GM19328 (cell line): ENCODE data around the gene PIP4K2A.
"Not testable (repeated sequence)": the region's sequence is repeated elsewhere in the genome, so short reads cannot be mapped to it uniquely, and the experiment has no call there.

ENCODE experiments used
- ATAC-seq: cut with Tn5 transposase; IDR thresholded peaks from one replicate; pipeline ENCODE4 v1.9.1; 2021; ENCODE audit warnings: mild to moderate bottlenecking, moderate library complexity; ENCODE audit not compliant: unreplicated experiment

Gene PIP4K2A

DNA sequence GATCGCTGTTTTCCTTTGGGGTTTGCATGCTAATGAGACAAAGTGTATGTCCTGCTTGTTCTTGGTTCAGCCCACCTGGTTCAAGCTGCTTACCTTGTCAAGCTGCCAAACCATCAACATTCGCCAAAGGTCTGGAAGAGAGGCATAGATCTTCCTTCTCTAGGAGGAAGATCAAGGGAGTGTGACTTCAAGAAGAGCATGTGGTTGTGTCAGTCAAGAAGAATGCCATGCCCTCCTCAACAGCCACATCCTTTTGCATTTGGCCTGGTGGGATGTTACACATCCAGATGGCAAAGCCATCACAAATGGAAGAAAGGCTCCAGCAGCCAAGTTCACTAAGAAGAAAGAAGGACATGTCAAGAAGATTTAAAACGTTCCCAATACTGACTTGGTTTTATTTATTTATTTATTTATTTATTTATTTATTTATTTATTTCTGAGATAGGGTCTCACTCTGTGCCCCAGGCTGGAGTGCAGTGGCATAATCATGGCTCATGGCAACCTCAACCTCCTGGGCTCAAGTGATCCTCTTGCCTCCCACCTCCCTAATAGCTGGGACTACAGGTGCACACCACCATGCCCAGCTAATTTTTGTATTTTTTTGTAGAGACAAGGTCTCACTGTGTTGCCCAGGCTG lies 5.1 kb upstream of the PIP4K2A start:
- ATAC-seq, result no peak

DNA sequence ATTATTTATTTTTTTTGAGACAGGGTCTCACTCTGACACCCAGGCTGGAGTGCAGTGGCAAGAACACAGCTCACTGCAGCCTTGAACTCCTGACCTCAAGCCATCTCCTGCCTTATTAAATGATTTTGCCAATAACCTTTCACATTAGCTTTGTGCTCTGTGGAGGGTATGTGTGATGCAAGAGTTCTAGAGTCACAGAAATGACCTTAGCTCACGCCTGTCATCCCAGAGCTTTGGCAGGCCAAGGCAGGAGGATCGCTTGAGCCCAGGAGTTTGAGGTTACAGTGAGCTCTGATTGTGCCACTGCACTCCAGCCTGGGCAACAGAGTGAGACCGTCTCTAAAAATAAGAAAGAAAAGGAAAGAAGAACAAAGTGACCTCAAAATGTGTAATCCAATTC lies 4.3 kb upstream of the PIP4K2A start:
- ATAC-seq, result not testable (repeated sequence)

DNA sequence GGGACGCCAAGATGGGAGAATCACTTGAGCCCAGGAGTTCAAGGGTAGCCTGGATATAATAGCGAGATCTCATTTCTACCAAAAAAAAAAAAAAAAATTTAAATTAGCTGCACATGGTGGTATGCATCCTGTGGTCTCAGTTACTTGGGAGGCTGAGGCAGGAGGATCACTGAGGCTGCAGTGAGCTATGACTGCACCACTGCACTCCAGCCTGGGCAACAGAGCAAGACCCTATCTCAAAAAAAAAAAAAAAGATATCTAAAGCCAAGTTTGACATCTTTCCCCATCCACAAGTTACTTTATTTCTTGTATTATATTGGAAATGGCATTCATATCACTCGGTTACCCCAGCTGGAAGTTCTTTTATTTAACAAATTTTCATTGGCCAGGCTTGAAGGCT lies 3.4 kb upstream of the PIP4K2A start:
- ATAC-seq, result no peak

DNA sequence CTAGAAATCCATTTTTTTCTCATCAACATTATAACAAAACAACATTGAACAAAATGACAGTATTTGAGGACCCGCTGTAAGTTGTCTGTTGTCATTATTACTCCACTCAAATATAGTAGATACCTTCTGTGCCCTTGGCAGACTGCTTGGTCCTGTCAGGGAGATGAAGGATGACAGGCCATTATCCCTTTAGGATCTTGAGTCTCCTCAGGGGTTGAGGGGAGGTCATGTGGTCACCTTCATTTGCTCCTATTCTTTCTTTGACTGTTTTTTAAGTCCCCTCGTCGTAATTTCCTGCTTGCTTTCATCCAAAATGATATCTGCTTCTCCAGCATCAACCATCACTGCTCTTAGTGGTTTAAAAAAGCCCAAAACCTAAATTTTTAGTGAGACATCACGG lies 2.6 kb upstream of the PIP4K2A start:
- no peak for ATAC-seq

DNA sequence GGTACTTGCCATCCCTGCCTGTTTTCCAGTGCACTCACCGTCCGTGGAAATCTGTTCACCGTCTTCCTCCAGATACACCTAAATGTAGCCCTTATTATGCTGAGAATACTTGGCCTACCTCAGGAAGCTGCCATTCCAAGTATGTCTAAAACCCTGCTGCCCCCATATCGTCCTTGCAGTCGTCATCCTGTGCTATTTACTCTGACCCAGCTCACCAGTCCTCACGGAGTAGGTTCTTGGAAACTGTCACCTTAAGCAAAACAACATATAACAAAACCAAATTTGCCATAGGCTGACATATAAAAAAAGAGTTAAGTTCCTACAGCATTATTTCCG lies 880 bp upstream of the PIP4K2A start:
- ATAC-seq, result no peak

DNA sequence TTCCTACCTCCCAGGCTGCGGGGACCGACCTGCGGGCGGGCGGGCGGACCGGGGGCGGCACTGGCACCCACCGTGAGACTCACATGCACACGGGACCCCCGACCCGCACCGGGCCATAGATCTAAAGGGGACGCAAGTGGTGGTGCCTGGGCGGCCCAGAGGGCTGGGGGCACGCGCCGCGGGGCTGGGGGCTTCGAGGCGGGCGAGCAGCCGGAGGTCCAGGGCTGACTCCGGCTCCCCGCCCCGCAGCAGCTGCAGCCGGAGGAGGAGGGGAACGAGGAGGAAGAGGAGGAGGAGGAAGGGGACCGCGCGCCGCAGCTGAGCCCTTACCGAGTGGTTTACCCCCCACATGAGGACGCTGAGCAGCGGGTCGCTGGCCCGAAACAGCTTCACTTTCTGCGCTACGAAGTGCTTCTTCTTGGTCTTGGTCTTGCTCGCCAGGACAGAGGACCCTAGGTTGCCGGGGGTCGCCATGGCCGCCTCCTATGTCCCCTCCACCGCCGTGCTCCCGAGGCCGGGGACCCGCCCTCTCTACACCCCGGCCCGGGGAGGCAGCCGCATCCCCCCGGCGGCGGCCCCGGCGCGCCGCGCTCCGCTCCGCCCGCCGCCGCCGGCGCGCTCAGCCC lies 412 bp downstream of the PIP4K2A start:
- ATAC-seq, result peak; percentile 23

DNA sequence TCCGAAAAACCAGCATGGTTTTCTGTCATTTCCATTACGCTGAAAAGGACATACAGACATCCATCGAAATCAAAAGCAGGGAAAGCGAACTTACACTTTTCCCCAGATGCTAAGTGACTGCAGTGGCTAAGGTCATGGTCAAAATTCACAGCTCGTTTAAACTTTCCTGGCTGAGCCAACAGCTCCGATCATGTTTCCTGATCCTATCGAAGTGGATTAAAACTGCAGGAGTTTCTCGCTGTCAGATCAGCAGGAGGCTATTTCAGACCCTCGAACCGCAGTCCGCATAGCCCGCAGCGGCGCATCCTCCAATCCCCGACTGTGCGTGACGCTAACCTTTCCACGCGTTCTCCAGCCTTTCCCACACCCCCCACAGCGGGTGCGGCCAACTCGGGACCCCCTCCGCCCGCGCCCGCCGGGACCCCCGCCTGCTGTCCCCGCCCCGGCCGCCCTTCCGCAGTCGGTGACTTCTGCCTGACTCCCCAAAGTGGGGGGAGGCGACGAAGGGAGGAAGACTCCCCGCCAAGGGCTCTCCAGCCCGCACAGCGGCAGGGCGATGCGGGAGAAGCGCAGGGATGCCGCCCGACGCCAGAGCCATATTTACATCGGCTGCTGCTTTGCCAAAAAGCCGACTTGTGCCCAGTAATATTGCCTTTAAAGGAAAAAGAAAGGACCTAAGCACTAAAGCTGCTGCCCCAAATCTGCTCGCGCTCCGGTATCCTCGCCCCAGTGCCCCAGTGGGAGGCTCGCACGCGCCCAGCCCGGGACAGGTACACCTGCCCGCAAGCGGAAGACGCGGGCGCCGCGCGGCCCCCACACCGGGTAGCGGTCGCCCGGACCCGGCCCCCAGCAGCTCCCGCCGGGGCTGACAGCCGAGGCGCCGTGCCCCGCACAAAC lies 1.2 kb downstream of the PIP4K2A start:
- no peak for ATAC-seq

DNA sequence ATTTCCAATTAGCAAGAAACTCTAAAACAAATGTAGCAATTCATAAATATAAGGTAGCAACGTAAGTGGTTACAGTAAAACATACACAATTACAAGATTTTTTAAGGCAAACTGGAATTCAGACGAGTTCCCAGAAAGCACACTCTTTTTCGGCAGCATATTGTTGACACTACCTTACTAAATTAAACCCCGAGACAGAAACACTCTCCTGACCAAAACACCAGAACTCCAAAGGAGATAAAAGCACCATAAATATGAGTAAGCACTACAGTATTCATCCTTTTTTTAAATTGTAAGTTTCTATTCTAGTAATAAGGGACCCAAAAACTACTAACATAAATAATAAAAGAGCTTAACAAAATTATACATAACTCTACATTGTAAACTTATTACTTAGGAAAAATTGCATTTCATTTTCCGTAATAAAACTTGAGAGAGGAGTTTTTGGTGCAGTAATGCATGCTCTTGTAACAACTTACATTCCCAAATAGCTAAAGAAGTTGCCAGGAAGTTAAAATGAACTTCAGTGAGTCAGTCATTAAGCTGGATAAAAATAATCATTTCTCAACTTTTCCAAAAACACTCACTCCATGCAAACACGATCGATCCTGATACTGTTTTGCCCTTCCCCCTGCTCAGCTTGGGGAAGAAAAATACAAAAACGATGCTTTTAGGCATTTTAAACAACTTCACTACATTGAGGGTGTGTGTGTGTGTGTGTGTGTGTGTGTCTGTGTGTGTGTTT lies 2.0 kb downstream of the PIP4K2A start:
- no peak for ATAC-seq

DNA sequence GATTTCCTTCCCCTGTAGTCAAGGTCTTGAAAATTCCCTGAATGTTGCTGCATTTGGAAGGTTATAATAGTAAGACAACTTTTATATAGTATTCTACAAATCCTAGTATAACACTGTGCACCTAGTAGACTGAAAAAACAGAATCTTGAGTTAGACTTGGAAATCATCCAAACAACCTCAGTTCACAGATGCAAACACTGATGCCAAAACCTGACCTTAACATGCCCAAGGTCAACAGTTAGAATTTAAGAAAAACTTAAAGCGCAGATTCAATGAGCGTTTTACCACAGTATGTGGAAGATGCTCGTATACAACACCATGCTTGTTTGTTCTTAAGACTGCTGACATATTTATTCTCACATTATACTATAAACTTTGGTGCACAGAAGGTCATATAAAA lies 3.0 kb downstream of the PIP4K2A start:
- no peak for ATAC-seq

DNA sequence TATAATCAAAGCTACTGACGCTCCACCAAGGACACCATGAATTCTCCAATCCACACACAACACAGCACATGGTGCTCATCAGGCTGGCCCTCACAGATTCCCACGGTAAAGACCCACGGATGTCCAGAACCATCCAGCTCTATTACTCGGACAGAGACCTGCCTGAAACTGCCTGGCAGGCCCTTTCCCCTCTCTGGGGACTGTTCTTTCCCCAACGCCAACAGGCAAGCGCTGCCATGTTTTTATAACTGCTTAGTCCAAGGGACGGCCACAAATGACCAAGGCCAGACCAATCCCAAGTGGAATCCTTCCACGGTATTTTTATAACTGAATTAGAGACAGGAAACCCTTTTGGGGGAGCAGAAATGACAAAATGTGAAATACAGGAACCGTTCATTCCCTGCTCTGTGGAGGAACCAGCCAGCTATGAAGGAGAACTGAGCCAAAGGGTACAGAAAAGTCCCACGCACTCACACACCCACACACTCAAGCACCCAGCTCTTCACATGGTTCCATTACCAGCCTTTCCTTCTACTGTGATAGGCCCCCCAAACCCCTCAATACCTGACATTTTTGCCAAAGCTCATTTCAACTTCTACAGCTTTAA lies 4.1 kb downstream of the PIP4K2A start:
- no peak for ATAC-seq

DNA sequence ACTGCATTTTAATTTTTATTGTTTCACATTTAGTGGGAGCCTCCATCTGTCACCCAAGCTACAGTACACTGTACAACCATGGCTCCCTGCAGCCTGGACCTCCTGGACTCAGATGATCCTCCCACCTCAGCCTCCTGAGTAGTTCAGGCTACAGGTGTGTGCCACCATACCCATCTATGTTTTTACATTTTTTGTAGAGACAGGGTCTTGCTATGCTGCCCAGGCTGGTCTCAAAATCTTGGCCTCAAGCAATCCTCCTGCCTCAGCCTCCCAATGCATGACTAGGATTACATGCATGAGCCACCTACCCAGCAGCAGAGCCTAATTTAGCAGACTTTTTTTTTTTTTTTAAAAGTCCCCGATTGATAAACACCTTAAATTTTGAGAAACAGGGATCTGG lies 5.6 kb downstream of the PIP4K2A start:
- no peak for ATAC-seq

DNA sequence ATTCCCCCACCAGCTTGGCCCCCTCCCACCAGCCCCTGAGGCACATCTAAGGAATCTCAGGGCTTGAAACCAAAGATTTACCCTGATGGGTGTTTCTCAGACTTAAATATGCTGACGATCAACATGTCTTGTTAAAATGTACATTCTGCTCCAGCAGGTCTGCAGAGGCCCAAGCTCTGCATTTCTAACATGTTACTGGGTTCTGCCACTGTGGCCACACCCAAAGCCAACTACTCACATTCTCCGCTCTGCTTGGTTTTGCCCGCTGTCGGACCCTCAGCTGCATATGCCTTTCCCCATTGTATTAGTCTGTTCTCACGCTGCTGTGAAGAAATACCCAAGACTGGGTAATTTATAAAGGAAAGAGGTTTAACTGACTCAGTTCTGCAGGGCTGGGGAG lies 8.9 kb downstream of the PIP4K2A start:
- no peak for ATAC-seq

DNA sequence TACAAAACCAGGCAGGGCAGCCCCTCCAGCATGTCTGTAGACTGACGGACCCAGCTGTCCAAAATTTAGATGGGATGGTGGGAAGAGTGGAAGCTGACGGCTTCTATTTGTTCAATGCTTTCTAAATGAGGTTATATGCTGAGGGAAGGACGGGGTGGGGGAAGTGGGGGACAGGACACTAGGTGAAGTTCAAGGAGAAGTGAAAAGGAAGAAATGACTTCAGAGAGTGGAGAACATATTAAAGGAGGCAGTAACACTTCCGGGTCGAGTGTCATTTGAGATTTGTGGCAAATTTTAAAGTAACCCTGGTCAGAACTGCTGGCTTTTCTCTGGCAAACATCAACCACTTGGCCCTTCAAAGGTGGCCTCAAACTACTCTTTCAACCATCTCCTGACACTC lies 9.4 kb downstream of the PIP4K2A start:
- no peak for ATAC-seq

DNA sequence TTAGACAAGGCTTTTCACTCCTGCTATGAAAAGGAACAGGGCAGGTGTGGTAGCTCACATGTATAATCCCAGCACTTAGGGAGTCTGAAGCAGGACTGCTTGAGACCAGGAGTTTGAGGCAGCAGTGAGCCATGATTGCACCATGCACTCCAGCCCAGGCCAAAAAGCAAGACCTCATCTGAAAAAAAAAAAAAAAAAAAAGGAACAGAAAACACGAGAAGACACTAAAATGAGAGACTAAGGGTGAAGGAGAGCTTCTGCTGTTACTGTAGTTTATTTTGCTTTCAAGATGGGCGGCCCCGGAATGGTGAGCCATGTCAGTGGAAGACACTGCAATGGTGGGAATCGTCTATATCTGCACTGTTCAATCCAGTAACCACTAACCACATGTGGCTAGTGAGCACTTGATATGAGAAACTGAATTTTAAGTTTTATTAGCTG lies 9.9 kb downstream of the PIP4K2A start:
- no peak for ATAC-seq

DNA sequence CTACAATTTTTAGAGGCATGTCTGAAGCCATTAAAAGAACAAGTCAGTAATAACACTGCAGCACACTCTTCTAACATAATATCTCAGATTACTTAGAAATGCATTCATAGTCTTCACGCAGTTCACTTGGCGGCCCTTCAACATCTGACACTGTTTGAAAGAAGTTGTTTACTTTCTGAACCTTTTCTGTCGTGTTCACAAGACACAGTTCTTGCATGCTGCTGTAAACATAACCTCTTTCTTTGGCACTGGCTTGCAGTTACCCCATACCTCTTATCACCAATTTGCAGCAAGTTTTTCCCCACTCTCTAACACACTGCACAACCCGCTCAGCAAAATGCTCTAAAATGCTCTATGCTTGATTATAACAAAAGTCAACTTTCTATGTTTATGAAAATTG lies 12.0 kb downstream of the PIP4K2A start:
- ATAC-seq, result no peak

DNA sequence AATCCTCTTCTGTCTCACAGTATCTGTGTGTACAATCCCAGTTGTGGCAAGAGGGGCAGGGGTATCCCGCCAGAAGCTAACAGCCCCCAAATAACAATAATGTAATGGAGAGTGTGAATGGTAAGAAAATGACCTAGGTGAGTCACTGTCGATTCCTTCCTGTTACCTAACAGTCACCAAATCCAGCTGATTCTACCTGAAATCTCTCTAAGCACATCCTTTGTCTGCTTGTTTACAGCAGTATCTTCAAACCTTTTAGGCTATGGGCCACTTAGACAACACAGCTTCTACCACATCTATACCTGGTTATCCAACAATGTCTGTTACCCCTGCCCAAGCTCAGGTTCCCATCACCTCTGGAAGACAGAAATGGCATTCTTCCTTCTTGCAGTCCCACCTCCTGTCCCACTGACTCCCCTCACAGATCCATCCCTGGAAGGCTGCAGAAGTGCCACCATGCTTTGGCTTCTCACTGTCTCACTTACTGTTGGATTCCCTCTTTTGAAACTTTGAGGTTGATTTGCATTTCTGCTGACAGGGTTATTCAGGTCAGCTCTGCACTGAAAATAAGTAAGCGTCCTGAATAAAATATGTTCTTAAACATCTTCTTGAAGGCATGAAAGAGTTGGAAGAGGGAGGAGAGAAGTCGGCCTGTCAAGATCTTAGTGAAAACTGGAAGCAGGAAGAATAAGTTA lies 13.1 kb downstream of the PIP4K2A start:
- no peak for ATAC-seq

DNA sequence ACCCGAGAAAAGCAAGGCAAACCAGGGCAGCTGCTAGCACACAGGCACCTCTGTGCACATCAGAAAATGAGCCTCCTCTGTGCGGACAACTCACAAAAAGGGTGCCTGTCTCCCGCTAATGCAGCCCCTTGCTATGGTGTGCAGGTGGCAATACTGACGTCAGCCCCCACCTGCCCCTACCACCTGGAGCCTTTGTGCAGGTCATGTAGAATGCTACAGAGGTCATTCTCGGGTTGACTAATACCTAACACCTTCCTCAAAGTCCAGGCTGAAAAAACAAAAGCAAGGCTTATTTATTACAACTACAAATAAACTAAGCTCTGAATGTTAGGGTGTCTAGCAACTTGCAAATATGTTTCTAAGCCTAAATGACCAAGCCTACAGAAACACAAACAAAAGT lies 13.9 kb downstream of the PIP4K2A start:
- ATAC-seq, result no peak

DNA sequence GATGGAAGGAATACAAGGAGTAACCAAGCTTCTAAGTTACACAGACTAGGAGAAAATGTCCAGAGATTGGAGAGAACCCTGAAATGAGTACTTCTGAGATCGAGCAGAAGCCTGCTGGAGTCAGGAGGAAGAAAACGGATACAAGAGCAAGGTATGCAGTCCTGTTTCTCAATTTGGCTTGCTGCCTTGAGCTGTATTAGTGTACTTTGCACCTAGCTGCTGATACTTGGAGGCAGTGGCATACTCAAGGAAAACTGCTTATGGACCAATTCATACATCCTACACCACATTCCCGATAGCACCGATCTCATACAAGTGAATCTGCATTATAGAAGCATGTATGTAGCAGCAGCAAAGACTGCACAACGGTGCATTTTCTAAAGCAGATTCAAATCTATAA lies 14.4 kb downstream of the PIP4K2A start:
- no peak for ATAC-seq

DNA sequence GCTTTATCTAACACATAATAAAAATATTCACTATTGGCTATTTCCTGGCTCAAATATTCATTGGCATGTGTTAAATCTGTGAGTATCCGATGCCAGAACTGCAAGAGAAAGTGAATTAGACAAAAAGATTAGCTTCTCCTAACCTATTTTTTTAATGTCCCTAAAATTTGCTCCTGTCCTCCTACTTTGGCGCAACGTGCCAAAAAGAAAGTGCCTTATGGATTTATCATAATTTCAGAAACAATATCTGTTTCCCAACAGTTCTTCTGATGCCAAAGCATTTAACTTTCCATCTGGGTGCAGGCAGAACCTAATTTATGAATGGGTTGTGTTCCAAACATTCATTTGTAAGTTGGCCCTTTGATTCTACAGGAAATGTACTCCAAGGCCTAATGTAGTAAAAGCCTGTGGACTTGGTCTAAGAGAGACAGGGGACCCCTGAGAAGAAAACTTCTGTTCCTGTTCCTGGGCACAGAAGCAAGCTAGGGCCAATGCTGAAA lies 15.4 kb downstream of the PIP4K2A start:
- ATAC-seq, result no peak

DNA sequence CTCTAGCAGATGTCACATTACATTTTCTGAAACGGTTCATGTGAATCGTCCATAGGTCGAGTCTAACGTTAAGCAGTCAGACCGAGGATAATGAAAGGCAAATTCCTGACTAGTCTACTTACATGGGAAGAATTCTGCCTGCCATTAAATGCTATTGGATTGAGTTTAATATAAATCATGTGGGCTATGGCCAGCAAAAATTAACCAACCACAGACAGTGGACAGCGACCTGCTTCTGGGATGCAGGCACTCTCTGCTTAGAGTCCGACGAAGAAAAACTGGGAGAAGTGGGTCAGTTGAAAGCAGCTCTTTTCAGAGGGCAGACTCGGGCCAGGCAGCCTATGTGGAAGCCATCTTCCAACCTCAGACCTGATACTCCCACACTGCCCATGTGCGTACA lies 16.6 kb downstream of the PIP4K2A start:
- ATAC-seq, result no peak
